GM19324 (cell line): ENCODE data around the gene APOBEC2.

ENCODE experiments used
- ATAC-seq: cut with Tn5 transposase; IDR thresholded peaks from one replicate; pipeline ENCODE4 v1.9.1; 2021; ENCODE audit warnings: mild to moderate bottlenecking, moderate library complexity; ENCODE audit not compliant: unreplicated experiment, low FRiP score

APOBEC2 gene

DNA sequence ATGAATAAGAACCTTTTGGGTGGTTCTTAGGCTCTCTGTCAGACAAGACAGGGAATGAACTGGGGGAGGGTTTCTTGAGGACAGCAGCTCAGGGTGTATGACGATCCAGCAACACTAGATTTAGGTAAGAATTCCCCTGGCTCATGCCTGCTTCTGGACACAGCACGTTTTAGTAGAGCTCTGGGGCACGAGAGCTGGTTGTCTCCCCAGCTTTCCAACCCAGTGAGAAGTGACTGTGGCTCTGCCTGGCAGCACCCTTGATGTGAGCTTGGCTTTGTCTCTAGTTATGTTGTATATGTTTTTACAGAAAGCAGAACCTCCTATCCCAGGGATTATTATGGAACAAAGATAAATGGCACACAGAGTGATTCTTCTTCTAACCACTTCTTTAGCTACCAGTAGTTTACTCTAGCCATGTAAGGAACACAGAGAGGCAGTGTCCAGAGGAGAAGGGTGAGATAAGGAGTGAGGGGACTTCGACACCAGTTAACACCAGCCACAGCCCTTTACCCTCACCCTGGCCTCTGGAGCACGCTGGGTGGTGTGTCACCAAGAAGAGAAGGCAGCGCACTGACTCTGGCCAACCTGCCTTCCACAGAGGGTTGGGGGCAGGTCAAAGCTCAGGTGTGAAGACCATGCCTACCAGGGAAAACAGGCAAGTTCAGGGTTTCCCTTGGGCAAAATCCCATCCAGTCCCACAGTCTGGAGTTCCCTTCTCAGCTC lies 3.9 kb downstream of the APOBEC2 start:
- no peak for ATAC-seq

DNA sequence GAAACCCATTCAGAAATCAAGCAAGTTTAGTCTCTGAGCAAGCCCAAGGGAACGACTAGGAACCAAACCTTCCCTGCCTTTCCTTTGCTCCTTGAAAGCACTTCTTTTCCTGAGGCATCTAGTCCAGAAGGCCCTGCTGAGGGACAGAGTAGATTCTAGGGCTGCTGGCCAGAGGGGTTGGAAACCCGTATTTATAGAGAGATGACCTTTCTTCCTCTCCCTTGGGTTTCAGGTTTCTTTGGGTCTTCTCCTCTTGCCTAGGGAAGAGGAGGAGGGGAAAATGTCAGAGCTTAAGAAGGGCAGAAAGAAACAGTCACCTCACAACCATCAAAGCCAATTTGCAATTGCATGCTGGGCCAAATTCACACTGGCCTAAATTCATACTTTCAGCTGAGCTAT lies 5.8 kb downstream of the APOBEC2 start:
- no peak for ATAC-seq

DNA sequence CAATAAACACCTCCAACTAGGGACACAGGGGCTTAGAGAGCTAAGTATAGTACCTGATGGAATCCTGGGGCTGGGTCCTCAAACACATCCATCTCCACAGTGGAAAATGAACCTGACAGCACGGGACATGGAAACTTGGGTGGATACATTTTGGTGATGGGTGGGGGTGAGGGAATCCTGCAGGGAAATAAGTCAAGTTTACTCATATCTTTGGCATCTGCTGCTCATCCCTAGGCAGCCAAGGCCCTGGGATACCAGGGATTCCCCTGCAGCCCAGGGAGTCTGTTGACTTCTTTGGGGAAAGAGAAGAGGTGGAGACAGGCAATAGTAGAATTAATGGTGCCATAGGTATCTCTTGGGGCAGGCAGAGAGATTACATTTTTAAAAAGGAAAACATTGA lies 6.6 kb downstream of the APOBEC2 start:
- no peak for ATAC-seq

DNA sequence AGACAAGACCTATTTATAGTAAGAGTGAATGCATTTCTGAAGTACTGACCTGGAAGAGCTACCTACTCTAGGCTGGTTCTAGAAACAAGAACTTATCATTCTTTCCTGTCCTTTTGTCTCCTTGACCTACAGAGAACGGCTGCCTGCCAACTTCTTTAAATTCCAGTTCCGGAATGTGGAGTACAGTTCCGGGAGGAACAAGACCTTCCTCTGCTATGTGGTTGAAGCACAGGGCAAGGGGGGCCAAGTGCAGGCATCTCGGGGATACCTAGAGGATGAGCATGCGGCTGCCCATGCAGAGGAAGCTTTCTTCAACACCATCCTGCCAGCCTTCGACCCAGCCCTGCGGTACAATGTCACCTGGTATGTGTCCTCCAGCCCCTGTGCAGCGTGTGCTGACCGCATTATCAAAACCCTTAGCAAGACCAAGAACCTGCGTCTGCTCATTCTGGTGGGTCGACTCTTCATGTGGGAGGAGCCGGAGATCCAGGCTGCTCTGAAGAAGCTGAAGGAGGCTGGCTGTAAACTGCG lies 8.3 kb downstream of the APOBEC2 start:
- no peak for ATAC-seq

DNA sequence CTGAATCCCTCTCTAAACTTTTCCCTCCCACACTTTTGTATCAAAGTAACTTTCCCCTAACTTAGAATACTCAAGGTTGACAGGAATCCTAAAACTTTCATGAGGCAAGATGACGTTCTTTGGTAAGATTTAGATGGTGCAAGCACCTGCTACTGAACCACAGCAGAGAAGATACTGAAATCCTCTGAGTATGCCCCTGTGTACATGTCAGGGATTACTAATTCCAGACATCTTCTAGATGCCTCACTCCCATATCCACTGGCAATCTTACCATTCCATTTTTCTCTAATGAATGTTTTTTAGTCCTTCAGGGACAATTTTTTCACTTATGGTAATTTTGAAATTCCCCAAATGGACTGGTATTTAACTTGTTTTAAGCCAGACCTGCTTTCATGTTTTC lies 9.1 kb downstream of the APOBEC2 start:
- no peak for ATAC-seq

DNA sequence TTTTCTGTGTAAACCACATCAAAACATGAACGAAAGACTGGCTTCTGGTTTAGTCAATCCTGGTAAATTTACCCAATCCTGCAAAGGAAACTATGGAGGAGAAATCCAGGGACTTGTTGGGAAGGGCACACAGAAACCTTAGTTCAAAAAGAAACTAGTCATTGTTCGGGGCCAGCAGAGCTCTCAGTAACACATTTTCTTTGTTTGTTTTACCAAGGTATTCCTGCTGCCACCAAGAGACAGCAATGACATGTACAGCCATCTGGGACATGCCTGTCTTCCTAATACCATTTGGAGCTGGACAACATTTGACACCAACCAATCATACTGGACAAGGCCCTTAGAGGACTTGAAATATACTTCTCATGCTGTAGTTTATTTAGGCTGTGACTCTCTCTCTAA lies 10.9 kb downstream of the APOBEC2 start:
- no peak for ATAC-seq

DNA sequence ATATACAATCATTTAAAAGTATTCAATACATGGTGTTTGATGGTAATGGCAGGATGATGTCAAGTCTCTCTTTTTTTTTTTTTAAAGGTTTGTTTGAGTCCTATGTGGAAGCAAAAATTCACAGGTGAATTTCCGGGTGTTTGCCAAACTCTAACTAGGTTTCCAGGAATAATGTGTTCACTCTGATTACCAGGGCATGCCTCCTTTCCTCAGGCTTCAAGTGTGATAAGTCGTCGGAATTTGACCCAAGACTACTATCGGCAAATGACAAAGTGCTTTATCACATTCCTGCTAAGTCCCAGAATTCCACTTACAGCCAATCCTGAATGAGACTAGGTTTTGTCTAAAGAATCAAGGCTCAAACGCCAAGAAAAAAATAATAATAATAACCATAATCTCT lies 11.8 kb downstream of the APOBEC2 start:
- ATAC-seq = no peak

DNA sequence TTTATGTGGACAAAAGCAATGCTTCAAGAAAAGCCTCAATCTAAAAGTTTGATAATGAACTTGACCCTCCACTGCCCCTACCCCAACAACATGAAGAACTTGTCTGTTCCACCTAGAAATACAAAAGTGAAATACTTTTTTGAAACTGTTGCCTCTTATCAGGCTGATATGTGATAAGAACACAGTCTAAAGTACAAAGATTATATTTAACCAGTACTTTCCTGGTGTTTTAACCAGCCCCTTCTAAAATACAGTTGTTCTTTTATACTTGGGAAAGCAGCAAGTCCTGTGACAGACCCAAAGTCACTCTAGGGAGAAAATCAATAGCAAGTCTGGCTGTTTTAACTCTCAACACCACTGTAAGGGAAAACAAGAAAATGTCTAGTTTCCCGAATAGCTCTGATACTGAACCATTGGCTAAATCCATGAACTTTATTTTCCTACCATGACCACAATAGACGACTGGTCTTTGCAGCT lies 12.6 kb downstream of the APOBEC2 start:
- no peak for ATAC-seq

DNA sequence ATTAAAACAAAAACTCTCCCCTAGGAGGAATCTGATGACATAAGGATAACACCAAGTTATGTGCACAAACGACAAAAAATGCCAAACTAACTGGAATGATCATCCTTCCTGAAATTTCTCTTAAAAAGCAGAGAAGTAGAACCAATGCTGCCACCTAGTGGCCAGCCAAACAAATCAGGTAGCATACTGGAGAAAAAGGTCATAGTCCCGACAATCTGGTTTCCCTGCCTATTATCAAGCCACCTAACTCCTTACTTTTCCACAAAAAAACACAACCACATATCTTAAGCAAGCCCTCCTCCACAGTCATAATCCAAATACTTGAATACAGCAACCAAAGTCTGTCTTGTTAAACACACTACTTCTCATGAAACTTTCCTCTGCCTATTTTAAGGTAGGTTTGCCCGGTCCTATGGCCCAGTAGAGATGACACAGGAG lies 13.9 kb downstream of the APOBEC2 start:
- ATAC-seq = no peak

DNA sequence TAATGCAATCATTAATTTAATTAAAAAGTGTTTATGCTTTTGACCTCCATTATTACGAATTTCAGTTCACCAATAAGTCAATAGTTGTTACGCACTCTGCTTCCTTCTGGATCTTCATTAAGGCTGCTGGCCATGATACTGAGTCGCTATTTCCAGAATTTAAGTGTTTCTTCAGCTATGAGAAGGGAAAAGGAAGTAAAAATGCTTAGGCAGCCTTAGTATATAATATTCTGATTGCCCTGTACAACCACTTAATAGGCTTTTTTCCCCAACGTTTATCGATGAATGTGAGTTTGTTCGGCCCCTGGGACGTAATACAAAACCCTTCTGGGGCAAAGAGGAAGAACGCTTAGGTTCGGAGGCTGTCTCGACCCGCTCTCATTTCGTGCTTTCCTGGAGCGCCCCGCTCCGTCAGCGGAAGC lies 18.5 kb downstream of the APOBEC2 start:
- no peak for ATAC-seq

DNA sequence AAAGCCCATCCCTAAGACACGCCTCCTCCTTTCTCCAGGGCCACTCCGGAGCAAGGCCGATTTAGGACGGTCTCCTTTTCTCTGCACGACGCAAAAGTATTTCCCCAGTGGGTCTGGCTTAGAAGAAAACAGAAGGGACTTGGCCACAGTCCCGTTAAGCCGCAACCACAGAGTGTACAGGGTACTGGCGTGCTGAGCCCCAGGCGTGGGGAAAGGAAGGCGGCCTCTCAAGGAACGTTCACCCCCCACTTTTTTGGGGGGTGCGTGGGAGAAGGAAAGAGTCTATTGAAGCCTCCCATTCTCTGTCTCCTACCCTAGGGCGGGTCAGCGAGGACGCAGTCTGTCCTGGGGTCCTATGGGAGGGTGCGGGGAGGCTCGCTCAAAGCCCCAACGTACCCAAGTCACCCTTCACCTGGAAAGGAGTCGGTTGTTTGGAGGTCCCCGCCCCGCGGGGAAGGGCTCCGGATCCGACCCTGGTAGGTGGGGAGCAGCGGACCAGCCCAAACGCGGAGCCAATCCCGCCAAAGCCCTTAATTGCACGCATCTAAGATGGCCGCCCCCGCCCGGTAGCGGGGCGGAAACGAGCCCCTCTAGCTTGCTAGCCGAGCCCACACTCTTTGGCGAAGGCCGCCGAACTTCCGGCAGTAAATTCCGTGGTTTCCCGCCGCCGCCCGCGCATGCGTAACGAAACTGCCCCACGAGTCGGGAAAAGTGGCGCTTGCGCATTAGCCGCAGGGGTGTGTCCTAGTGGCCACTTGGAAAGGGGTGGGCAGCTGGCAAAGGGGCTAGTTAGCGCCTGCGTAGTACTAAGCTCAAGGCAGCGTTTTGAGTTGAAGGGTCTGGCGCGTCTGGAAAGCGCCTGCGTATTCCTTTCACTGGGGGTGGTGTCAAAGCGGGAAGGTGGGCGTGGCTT lies 19.2 kb downstream of the APOBEC2 start, which contains the start of gene OARD1:
Gene OARD1, minus strand, starts transcription at position 434 of the 913 bp plus-strand sequence. CDS start 722 bp downstream, outside the sequence.
- ATAC-seq = peak; percentile 77

DNA sequence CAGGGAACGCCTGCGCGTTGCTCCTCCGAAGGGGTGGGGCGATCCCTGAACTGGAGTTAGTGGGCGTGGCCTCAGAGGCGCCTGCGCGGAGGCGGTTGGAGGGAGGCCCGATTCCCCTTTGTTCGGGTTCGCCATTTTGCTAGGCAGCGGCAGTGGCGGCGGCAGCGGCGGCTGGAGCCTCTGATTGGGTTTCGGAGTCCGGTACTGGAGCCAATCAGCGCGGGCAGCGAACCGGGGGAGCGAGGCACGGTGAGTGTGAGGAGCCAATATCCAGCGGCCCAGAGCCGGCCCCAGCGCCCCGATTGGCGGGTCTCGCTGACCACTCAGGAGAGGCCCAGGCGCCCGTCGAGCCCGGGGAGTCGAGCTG lies 19.8 kb downstream of the APOBEC2 start, which contains the start of gene NFYA:
Gene NFYA, plus strand, starts transcription at position 139 of the 367 bp plus-strand sequence. CDS start 6,116 bp downstream, outside the sequence.
- peak; percentile 71 for ATAC-seq

DNA sequence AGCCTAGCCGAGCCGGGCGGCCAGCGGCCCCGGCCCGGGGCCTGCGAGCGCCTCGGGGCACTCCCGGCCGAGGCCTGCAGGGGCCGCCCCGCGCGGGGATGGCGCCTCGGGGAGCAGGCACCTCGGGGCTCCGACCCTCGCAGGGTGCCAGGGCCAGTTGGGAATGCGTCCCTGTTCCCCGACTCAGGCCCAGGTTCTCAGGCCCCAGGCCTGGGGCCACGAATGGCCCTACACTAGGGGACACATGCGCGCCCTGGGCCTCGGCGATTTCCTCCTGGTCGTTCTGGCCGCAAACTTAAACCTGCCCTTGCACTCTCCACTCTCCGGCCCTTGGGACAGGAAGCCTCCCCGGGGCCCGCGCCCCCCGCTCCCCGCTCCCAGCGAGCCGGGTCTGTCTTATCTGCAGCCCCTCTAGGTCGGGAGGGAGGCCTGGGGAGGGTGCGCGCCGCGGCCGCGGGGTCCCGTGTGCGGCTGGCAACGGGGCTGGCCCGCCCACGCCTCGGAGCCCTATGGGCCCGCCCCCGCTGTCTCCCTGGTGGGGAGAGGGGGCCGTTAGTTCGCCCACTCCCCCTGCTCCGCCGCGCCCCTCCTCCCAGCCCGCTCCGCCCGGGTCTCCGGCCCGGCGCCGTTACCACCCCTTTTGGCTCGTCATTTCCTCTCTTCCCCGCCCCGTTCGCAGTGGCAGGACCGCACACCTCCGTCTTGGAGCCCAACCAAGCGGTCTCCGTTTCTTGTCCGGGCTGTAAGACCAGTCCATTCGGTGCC lies 20.4 kb downstream of the APOBEC2 start:
- ATAC-seq = peak; percentile 30

DNA sequence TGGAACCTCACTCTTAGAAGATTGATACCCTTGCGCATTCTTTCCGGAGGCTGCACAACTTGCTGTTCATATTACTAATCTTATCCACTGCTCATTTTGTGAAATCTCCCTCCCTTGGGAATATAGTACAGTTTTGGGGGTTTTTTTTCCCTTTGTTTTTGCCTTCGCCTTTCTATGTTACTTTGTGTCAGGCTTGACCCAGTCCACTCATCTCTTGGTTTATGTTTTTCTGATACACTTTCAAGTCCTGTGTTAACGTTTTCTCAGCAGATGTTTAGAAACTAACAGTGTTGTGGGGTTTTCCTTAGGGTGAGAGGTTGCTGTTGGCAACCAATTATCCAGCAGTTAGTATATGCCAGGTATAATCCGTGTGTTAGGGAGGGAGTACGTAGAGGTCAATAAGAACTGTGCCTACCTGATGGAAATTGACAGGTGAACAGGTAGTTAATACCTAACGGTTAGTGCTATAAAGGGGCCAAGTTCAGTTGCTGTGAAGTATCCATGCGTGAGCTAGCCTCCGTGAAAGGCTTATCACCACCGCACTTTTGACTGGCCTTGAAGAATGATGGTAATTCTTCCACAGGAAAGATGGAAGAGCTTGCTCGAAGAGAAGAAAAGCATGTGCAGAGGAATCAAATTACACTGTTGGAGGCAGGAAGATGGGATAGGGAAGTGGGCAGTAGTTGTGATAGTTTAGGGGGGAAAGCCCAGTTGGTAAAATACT lies 21.1 kb downstream of the APOBEC2 start:
- no peak for ATAC-seq

DNA sequence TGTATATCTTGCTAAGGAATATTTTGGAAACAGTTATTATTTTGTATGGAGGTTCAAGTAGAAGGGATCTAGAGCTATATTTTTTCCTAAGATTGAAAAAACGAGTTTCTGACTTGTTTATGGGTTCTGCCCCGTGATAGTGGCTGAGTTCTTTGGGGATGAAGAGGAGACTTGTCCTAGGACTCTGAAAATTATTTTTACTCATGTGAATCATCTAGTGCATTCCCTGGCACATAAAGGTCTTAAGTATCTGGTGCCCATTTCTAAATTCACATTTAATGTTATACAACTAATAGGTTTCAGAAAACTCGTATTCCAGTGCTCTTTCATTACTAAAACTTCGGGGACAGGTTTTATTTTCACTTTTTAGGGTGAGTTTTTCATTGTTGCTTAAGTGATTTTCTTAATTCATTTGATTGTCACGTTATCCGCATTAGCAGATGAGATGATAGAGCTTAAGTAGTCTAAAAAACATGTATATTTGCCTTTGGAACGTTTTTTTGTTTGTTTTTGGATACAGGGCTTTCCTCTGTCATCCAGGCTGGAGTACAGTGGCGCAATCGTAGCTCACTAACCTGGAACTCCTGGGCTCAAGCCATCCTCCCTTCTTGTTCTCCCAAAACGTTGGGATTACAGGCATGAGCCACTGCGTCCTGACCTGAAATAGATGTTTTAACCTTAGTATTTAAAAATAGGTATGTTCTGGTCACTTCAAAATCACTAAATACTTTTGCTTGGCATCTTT lies 21.9 kb downstream of the APOBEC2 start:
- no peak for ATAC-seq

DNA sequence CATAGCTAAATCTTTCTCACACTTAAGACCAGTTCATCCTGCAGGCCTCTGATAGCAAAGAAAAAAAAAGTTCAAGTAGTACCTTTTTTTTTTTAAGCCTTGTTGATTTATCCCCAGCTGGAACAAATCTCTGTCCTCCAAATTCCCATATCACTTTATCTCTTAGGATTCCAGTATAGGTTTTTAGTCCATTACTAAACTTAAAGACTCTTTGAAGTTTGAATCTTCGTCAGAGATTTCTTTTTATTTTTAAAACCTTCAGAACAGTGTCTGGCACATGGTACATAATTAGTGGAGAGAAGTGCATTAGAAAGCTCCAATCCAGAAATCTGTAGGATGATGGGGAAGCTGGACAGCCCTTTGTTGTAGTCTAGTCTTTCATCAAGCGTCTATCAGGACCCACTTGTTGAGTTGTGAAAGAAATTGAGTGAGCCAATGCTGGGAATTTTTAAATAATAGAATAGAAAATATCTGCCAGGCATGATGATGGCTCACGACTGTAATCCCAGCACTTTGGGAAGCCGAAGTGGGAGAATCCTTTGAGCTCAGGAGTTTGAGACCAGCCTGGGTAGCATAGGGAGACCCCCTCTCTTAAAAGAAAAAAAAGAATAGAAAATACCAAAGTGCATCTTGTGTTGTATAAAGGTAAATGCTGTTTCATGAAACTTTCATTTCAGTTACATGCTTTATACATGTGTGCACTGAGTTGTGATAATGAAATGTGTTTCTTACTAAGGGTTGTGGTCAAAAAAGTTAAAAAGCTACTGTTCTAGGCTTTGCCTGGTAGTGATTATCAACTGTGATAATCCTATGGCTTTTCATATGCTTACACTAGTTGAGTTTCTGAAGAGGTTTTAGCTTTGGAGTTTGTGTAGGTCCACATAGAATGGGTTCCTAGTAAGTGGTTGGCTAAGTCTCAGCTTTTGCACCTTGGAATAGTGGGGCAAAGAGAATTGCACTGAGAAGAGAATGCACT lies 22.9 kb downstream of the APOBEC2 start:
- no peak for ATAC-seq

DNA sequence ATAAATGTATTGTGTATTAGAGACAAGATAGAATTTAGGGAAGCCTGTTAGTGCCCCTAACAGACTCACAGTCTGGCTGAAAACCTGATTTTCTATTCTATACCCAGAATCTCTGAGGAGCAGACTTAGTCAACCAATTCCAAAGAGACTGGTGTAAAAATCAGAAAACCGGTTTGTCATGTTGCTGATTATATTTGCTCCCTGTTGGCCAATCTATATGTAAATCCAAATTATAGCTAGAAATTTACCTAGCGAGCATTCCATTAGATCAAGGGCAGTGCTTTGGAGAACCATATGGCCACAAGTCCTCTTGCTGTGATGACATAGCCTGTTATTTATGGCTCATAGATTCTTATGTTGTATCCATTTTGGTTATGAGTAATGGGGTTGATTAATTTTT lies 24.5 kb downstream of the APOBEC2 start:
- no peak for ATAC-seq

DNA sequence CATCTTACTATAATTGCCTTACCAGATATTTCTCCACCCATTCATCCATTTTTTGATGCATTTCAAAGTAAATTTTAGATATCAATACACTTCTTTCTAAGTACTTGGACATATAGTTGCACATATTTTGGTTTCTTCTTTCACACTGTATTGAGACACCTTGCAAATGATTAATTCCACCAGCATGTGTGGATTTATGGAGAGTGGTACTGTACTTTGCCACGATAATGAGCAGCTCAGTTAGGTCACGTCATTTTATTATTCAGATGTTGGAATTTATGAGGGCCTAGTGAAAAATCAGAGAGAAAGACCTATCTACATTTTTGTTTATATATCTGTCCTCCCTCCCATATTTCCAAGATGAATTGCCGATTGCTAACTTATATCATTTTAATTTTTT lies 25.1 kb downstream of the APOBEC2 start:
- no peak for ATAC-seq
